ENCODE measurements around the gene KCNG4. TPM values are rescaled to one million over a fixed set of nuclear protein-coding genes. Genes with fewer than 3 reads are reported as not detected.
A peak's percentile ranks its signal among the peaks of the same experiment; 100 is the strongest.

KCNG4 gene
- total and polyA plus RNA-seq, 5 donors, result not detected

DNA sequence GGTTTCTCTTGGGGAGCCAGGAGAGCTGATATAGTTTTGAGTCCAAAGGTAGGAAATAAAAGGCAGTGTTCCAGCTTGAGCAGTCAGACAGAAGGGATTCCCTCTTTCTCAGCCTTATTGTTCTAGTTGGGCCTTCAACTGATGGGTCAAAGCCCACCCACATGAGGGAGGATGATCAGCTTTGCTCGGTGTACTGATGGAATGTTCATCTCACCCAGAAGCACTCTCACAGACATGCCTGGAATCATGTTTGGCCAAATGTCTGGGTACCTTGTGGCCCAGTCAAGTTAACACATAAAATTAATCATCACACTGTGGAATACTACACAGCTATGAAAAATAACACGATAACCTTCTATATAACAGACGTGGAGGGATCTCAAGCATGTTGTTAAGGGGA is 23.1 kb upstream of the KCNG4 start:
- Histone ChIP-seq H3K4me1 (ENCODE audit: control insufficient read depth, insufficient read depth, low read length) (no peaks in the 10 kb centered on the region), H3K27me3 (ENCODE audit: control insufficient read depth, insufficient read depth) (no peaks in the 10 kb centered on the region), H3K27ac (ENCODE audit: low read length) (no peak overlapping the region), H3K4me3 (ENCODE audit: low read length) (no peak overlapping the region), H3K9me3 (ENCODE audit: control insufficient read depth, low read length) (no peaks in the 10 kb centered on the region)
- intact Hi-C loops (cut with DNase I), result no loop called here
- DNase-seq (no peak), ATAC-seq (no peak)
- WGBS, result 64% methylated on average over 3 of the region's 3 CpGs

- Histone ChIP-seq H3K27ac (ENCODE audit: low read length) (no peak overlapping the region), H3K9me3 (ENCODE audit: control insufficient read depth, low read length) (no peaks in the 10 kb centered on the region), H3K4me3 (ENCODE audit: low read length) (no peak overlapping the region), H3K27me3 (ENCODE audit: control insufficient read depth, insufficient read depth) (no peaks in the 10 kb centered on the region), H3K4me1 (ENCODE audit: control insufficient read depth, insufficient read depth, low read length) (no peaks in the 10 kb centered on the region)
- DNase-seq, result no peak
- intact Hi-C loops (cut with DNase I), result no loop called here
- 84% methylated on average over 4 of the region's 4 CpGs for WGBS
- no peak for ATAC-seq
These were observed 22.2 kb upstream of the KCNG4 start for GRCh38 chr16:84262031-84262430.

- WGBS, result 80% methylated on average over 23 of the region's 23 CpGs
- Histone ChIP-seq H3K9me3 (ENCODE audit: control insufficient read depth, low read length) (no peaks in the 10 kb centered on the region), H3K27ac (ENCODE audit: low read length) (no peak overlapping the region), H3K4me3 (ENCODE audit: low read length) (no peak overlapping the region), H3K4me1 (ENCODE audit: control insufficient read depth, insufficient read depth, low read length) (no peaks in the 10 kb centered on the region), H3K27me3 (ENCODE audit: control insufficient read depth, insufficient read depth) (no peaks in the 10 kb centered on the region)
- DNase-seq (no peak), ATAC-seq (no peak)
- intact Hi-C loops (cut with DNase I), result no loop called here
These were observed 21.1 kb upstream of the KCNG4 start for GRCh38 chr16:84260766-84261554.

GRCh38 chr16:84259691-84260090 is 19.9 kb upstream of the KCNG4 start:
- WGBS, result 92% methylated on average over 3 of the region's 3 CpGs
- Histone ChIP-seq H3K4me3 (ENCODE audit: low read length) (no peak overlapping the region), H3K27me3 (ENCODE audit: control insufficient read depth, insufficient read depth) (no peaks in the 10 kb centered on the region), H3K27ac (ENCODE audit: low read length) (no peak overlapping the region), H3K4me1 (ENCODE audit: control insufficient read depth, insufficient read depth, low read length) (no peaks in the 10 kb centered on the region), H3K9me3 (ENCODE audit: control insufficient read depth, low read length) (peaks cover 3% of the 10 kb centered on the region)
- ATAC-seq, result no peak
- intact Hi-C loops (cut with DNase I), result no loop called here
- no peak for DNase-seq

DNA sequence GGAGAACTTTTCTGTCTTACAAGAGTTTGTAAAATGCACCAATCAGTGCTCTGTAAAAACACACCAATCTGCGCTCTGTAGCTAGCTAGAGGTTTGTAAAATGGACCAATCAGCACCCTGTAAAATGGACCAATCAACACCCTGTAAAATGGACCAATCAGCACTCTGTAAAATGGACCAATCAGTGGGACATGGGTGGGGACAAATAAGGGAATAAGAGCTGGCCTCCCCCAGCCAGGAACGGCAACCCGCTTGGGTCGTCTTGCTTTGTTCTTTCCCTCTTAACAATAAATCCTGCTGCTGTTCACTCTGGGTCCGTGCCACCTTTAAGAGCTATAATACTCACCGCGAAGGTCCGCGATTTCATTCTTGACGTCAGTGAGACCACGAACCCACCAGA is 18.5 kb upstream of the KCNG4 start:
- no peaks in the 10 kb centered on the region for H3K4me1 ChIP-seq (ENCODE audit: control insufficient read depth, insufficient read depth, low read length)
- H3K27ac ChIP-seq (ENCODE audit: low read length), result no peak overlapping the region
- ATAC-seq, result no peak
- 90% methylated on average over 11 of the region's 11 CpGs for WGBS
- no peaks in the 10 kb centered on the region for H3K27me3 ChIP-seq (ENCODE audit: control insufficient read depth, insufficient read depth)
- H3K4me3 ChIP-seq (ENCODE audit: low read length), result no peak overlapping the region
- DNase-seq, result no peak
- peaks cover 3% of the 10 kb centered on the region for H3K9me3 ChIP-seq (ENCODE audit: control insufficient read depth, low read length)
- intact Hi-C loops (cut with DNase I), result no loop called here

DNA sequence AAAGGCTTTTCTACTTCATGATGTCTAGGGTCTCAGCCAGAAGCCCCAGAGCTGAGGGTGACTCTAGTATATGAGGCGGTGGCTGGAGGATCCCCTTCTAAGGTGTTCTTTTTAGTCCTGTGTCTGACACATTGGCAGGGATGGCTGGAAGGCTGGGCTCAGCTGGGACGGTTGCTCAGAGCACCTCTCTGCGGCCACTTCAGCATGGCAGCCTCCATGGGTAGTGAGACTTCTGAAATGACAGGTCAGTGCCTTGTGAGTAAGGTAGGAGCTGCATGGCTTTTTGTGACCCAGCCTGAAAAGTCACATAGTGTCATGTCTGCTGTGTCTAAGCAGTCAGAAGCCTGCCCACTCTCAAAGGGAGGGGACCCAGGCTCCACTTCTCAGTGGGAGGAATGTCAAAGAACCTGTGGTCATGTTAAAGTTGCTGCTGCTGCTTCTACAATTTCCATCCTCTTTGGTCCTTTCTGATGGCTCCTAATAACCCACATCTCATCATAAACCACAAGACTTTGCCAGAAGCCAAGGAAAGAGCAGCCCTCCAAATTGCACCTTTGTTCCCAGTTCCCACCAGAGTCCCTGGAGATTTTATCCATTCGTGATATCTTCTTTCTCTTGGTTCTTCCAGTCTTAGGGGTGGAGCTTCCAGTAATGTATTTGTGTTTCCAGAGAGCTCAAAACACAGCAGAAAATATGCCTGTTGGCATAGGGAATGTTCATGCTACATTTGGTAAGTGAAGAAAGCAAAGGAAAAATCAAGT is 15.4 kb upstream of the KCNG4 start:
- no peaks in the 10 kb centered on the region for H3K27me3 ChIP-seq (ENCODE audit: control insufficient read depth, insufficient read depth)
- DNase-seq (no peak), ATAC-seq (no peak)
- WGBS, result 78% methylated on average over 4 of the region's 4 CpGs
- intact Hi-C loops (cut with DNase I), result no loop called here
- no peak overlapping the region for H3K27ac ChIP-seq (ENCODE audit: low read length)
- no peak overlapping the region for H3K4me3 ChIP-seq (ENCODE audit: low read length)
- H3K4me1 ChIP-seq (ENCODE audit: control insufficient read depth, insufficient read depth, low read length), result no peaks in the 10 kb centered on the region
- H3K9me3 ChIP-seq (ENCODE audit: control insufficient read depth, low read length), result peaks cover 3% of the 10 kb centered on the region

GRCh38 chr16:84254062-84254461 is 14.2 kb upstream of the KCNG4 start:
- ATAC-seq, result no peak
- H3K9me3 ChIP-seq (ENCODE audit: control insufficient read depth, low read length), result peaks cover 3% of the 10 kb centered on the region
- intact Hi-C loops (cut with DNase I), result no loop called here
- no peak overlapping the region for H3K4me3 ChIP-seq (ENCODE audit: low read length)
- H3K27me3 ChIP-seq (ENCODE audit: control insufficient read depth, insufficient read depth), result no peaks in the 10 kb centered on the region
- no peaks in the 10 kb centered on the region for H3K4me1 ChIP-seq (ENCODE audit: control insufficient read depth, insufficient read depth, low read length)
- H3K27ac ChIP-seq (ENCODE audit: low read length), result no peak overlapping the region
- no peak for DNase-seq
- 39% methylated on average over 4 of the region's 4 CpGs for WGBS

DNA sequence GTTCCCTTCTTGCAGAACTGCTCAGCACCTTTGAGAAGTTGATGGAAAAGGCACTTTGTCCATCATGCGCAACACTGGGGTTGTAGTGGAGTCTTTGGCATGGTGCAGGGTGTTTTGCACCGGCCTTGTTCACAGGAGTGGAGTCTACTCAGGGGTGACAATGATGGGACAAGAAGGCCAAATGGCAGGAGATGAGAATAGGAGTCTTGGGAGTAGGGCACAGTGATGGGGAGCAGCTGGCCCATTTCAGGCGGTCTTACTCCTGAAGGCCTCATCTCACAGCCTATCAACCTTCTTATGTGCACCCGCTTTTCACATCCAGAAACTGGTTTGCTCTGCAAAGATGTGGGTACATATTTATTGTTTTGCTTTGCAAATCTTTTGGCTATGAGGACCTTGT is 13.4 kb upstream of the KCNG4 start:
- intact Hi-C loops (cut with DNase I), result no loop called here
- no peak for ATAC-seq
- no peak for DNase-seq

DNA sequence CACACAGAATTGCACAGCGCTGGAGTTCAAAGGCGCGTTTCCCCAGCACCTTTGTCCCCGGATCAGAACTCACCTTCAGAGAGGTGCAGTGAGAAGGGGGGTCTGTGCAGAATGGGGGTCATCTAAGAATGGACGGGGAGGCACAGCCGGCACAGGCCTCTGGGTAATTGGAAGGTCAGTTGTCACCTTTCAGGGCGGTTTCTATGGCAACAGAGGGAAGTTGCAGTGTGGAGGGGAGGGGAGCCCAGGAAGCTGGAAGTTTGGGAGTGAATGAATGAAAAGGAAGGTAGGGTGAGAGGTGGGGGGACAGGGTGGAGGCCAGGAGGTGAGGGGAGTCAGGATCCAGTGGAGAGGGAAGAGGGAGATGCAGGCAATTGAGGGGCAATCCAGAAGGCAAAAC is 12.4 kb upstream of the KCNG4 start:
- H3K4me1 ChIP-seq (ENCODE audit: control insufficient read depth, insufficient read depth, low read length), result no peaks in the 10 kb centered on the region
- ATAC-seq (peak in 1 of 2 donors; percentile 16), DNase-seq (no peak)
- intact Hi-C loops (cut with DNase I), result no loop called here
- no peak overlapping the region for H3K4me3 ChIP-seq (ENCODE audit: low read length)
- peaks cover 3% of the 10 kb centered on the region for H3K9me3 ChIP-seq (ENCODE audit: control insufficient read depth, low read length)
- no peaks in the 10 kb centered on the region for H3K27me3 ChIP-seq (ENCODE audit: control insufficient read depth, insufficient read depth)
- no peak overlapping the region for H3K27ac ChIP-seq (ENCODE audit: low read length)
- 59% methylated on average over 7 of the region's 7 CpGs for WGBS

More for the DNA sequence above, 13.4 kb upstream of the KCNG4 start:
- 72% methylated on average over 4 of the region's 4 CpGs for WGBS
- H3K27ac ChIP-seq (ENCODE audit: low read length), result no peak overlapping the region
- peaks cover 3% of the 10 kb centered on the region for H3K9me3 ChIP-seq (ENCODE audit: control insufficient read depth, low read length)
- H3K27me3 ChIP-seq (ENCODE audit: control insufficient read depth, insufficient read depth), result no peaks in the 10 kb centered on the region
- no peaks in the 10 kb centered on the region for H3K4me1 ChIP-seq (ENCODE audit: control insufficient read depth, insufficient read depth, low read length)
- no peak overlapping the region for H3K4me3 ChIP-seq (ENCODE audit: low read length)

- no peaks in the 10 kb centered on the region for H3K4me1 ChIP-seq (ENCODE audit: control insufficient read depth, insufficient read depth, low read length)
- ATAC-seq (no peak), DNase-seq (no peak)
- 85% methylated on average over 5 of the region's 5 CpGs for WGBS
- no peaks in the 10 kb centered on the region for H3K9me3 ChIP-seq (ENCODE audit: control insufficient read depth, low read length)
- H3K4me3 ChIP-seq (ENCODE audit: low read length), result no peak overlapping the region
- H3K27me3 ChIP-seq (ENCODE audit: control insufficient read depth, insufficient read depth), result no peaks in the 10 kb centered on the region
- H3K27ac ChIP-seq (ENCODE audit: low read length), result no peak overlapping the region
- intact Hi-C loops (cut with DNase I), result no loop called here
These were observed 8.0 kb upstream of the KCNG4 start for GRCh38 chr16:84247844-84248243.

- H3K27me3 ChIP-seq (ENCODE audit: control insufficient read depth, insufficient read depth), result no peaks in the 10 kb centered on the region
- no peaks in the 10 kb centered on the region for H3K4me1 ChIP-seq (ENCODE audit: control insufficient read depth, insufficient read depth, low read length)
- 90% methylated on average over 6 of the region's 6 CpGs for WGBS
- intact Hi-C loops (cut with DNase I), result no loop called here
- DNase-seq, result no peak
- H3K4me3 ChIP-seq (ENCODE audit: low read length), result no peak overlapping the region
- no peak overlapping the region for H3K27ac ChIP-seq (ENCODE audit: low read length)
- H3K9me3 ChIP-seq (ENCODE audit: control insufficient read depth, low read length), result no peaks in the 10 kb centered on the region
- ATAC-seq, result no peak
These were observed 7.5 kb upstream of the KCNG4 start for GRCh38 chr16:84247331-84247730.
